T-cell (primary cell): ENCODE data around the gene SDK2. TPM values are rescaled to one million over a fixed set of nuclear protein-coding genes. Genes with fewer than 3 reads are reported as not detected.

ENCODE experiments used
- ATAC-seq, 4 experiments: fragments of 200-7000 bp in 3 of 4; fragments of 150-1000 bp in 1 of 4; cut with Tn5 transposase; replicated peaks in 1 of 4; 1 replicate in 3 of 4; 2 replicates in 1 of 4; pipeline ENCODE4 v1.10.0; 2021; ENCODE audit warnings: moderate library complexity in 3 of 4, mild to moderate bottlenecking in 2 of 4, moderate number of reproducible peaks in 1 of 4
- CTCF ChIA-PET, 2 donors: fragments of 300-600 bp; sonication (Branson Sonifier 250); formaldehyde crosslinking; loops; one replicate each; lab custom pipeline; 2022; ENCODE audit warnings: antibody characterized with exemption in 2 of 2; lab: Charles Lee
- POLR2A ChIA-PET, 2 donors: fragments of 300-600 bp; sonication (Branson Sonifier 250); formaldehyde crosslinking; loops; one replicate each; lab custom pipeline; 2022; ENCODE audit warnings: antibody characterized with exemption in 2 of 2; lab: Charles Lee
- DNase-seq, 35 experiments: peaks; one replicate each; pipeline versions ENCODE4 v3.0.0 to v3.0.0-alpha.2; 2013 to 2023
- H3K27ac ChIP-seq: one replicate; pipeline ENCODE4 v1.5.1; 2013; ENCODE audit warnings: low read length
- H3K27me3 ChIP-seq, 2 experiments: replicated peaks in 1 of 2; 1 replicate in 1 of 2; 2 replicates in 1 of 2; pipeline versions ENCODE4 v1.6.1 to v1.7.0; 2013; ENCODE audit warnings: low read length in 1 of 2, mixed read lengths in 1 of 2; ENCODE audit not compliant: control insufficient read depth in 2 of 2, insufficient read depth in 2 of 2; ENCODE audit errors: extremely low read depth in 1 of 2
- H3K36me3 ChIP-seq, 2 donors: 1 replicate in 1 of 2; 2 replicates in 1 of 2; pipeline versions ENCODE4 v1.6.1 to v1.7.0; 2013; ENCODE audit warnings: low read length in 1 of 2; ENCODE audit not compliant: control insufficient read depth in 2 of 2, insufficient read depth in 1 of 2; ENCODE audit errors: extremely low read depth in 1 of 2
- H3K4me1 ChIP-seq, 2 experiments: 1 replicate in 1 of 2; 2 replicates in 1 of 2; pipeline versions ENCODE4 v1.6.1 to v1.7.0; 2013; ENCODE audit warnings: low read length in 2 of 2, mixed read lengths in 1 of 2; ENCODE audit not compliant: insufficient read depth in 2 of 2, control insufficient read depth in 1 of 2; ENCODE audit errors: extremely low read depth in 1 of 2
- H3K4me3 ChIP-seq, 2 donors: 1 replicate in 1 of 2; 2 replicates in 1 of 2; pipeline versions ENCODE4 v1.5.1 to v1.7.0; 2013; ENCODE audit warnings: mild to moderate bottlenecking in 2 of 2, low read length in 1 of 2, moderate library complexity in 1 of 2; ENCODE audit not compliant: control insufficient read depth in 1 of 2; ENCODE audit errors: extremely low read depth in 1 of 2
- H3K9me3 ChIP-seq: 2 replicates; pipeline ENCODE4 v1.7.0; 2013
- H3K27ac Mint-ChIP-seq, 2 donors: one replicate each; pipeline ENCODE4 v1.8.0; 2020 to 2021; ENCODE audit warnings: mild to moderate bottlenecking in 2 of 2, mixed read lengths in 2 of 2
- H3K27me3 Mint-ChIP-seq, 2 donors: one replicate each; pipeline ENCODE4 v1.8.0; 2021 to 2022; ENCODE audit warnings: mixed read lengths in 2 of 2
- H3K36me3 Mint-ChIP-seq: one replicate; pipeline ENCODE4 v1.8.0; 2021; ENCODE audit warnings: mixed read lengths
- H3K4me1 Mint-ChIP-seq, 3 donors: one replicate each; pipeline ENCODE4 v1.8.0; 2020 to 2022; ENCODE audit warnings: mixed read lengths in 3 of 3, mild to moderate bottlenecking in 1 of 3
- H3K4me3 Mint-ChIP-seq, 3 donors: one replicate each; pipeline ENCODE4 v1.8.0; 2020 to 2022; ENCODE audit warnings: mild to moderate bottlenecking in 3 of 3, mixed read lengths in 3 of 3, moderate library complexity in 3 of 3
- H3K9me3 Mint-ChIP-seq, 3 donors: one replicate each; pipeline ENCODE4 v1.8.0; 2020 to 2022; ENCODE audit warnings: mixed read lengths in 3 of 3
- WGBS: methylation state at CpG from one replicate; pipeline ENCODE4 v1.1.5; 2013; ENCODE audit warnings: missing lambda C conversion rate; ENCODE audit not compliant: insufficient coverage; 5-methylcytosine and 5-hydroxymethylcytosine counted together
- total RNA-seq, 35 experiments: library from RNA in 6 of 35; stranded (reverse) in 6 of 35; fragments of 120-200 nt in 1 of 35; gene quantifications; one replicate each; pipeline versions ENCODE4 v1.2.1 to v1.2.4 and lab custom pipeline; 2013 to 2026

The SDK2 gene
- total RNA-seq, 5 donors from 2014 or later (not counting 1 experiment from before 2014, with no cell fraction given) = 2.9 to 8.3 (median 4.8) TPM

- H3K27ac ChIP-seq = no peak overlapping the region
- H3K9me3 Mint-ChIP-seq = no peaks in the 10 kb centered on the region
- H3K27me3 Mint-ChIP-seq = no peaks in the 10 kb centered on the region
- H3K4me1 ChIP-seq = no peaks in the 10 kb centered on the region
- ChIA-PET POLR2A (interaction anchor here in 1 of 2 donors (0.7 kb wide), 1 partner anchor 281 kb away, joined by 3 read pairs; no protein-coding TSS in a partner anchor), CTCF (no interaction called here)
- H3K27me3 ChIP-seq = peaks cover 0 to 4% of the 10 kb centered on the region in 2 experiments
- H3K4me3 Mint-ChIP-seq = no peak overlapping the region
- H3K27ac Mint-ChIP-seq = no peak overlapping the region
- DNase-seq (no peak), ATAC-seq (no peak)
- WGBS = 88% methylated on average over 8 of the region's 16 CpGs
- no peaks in the 10 kb centered on the region for H3K9me3 ChIP-seq
- peaks cover 3% of the 10 kb centered on the region for H3K36me3 Mint-ChIP-seq
- H3K4me3 ChIP-seq = no peak overlapping the region
- H3K36me3 ChIP-seq = no peaks in the 10 kb centered on the region
- no peaks in the 10 kb centered on the region for H3K4me1 Mint-ChIP-seq
Measured at GRCh38 chr17:73437826-73438225, 206.4 kb downstream of the SDK2 start.

- DNase-seq (no peak), ATAC-seq (no peak)
- Mint-ChIP-seq H3K27me3 (no peaks in the 10 kb centered on the region), H3K4me1 (no peaks in the 10 kb centered on the region), H3K36me3 (peaks cover 3% of the 10 kb centered on the region), H3K4me3 (no peak overlapping the region), H3K9me3 (no peaks in the 10 kb centered on the region), H3K27ac (no peak overlapping the region)
- Histone ChIP-seq H3K4me3 (no peak overlapping the region), H3K27ac (no peak overlapping the region), H3K36me3 (no peaks in the 10 kb centered on the region), H3K4me1 (no peaks in the 10 kb centered on the region), H3K27me3 (peaks cover 0 to 7% of the 10 kb centered on the region in 2 experiments), H3K9me3 (no peaks in the 10 kb centered on the region)
- POLR2A ChIA-PET = no interaction called here
- CTCF ChIA-PET = no interaction called here
- WGBS = 92% methylated on average over 4 of the region's 10 CpGs
Measured at GRCh38 chr17:73436954-73437353, 207.3 kb downstream of the SDK2 start.

GRCh38 chr17:73435412-73435811 is 208.8 kb downstream of the SDK2 start:
- Histone ChIP-seq H3K4me3 (no peak overlapping the region), H3K36me3 (no peaks in the 10 kb centered on the region), H3K27ac (no peak overlapping the region), H3K9me3 (no peaks in the 10 kb centered on the region), H3K4me1 (no peaks in the 10 kb centered on the region), H3K27me3 (peaks cover 0 to 4% of the 10 kb centered on the region in 2 experiments)
- 94% methylated on average over 15 of the region's 23 CpGs for WGBS
- DNase-seq (no peak), ATAC-seq (no peak)
- POLR2A ChIA-PET = no interaction called here
- CTCF ChIA-PET = no interaction called here
- H3K4me3 Mint-ChIP-seq = no peak overlapping the region
- peaks cover 3% of the 10 kb centered on the region for H3K36me3 Mint-ChIP-seq
- no peaks in the 10 kb centered on the region for H3K27me3 Mint-ChIP-seq
- no peaks in the 10 kb centered on the region for H3K9me3 Mint-ChIP-seq
- H3K27ac Mint-ChIP-seq = no peak overlapping the region
- peaks cover 2 to 8% (median 4%) of the 10 kb centered on the region in 3 donors for H3K4me1 Mint-ChIP-seq

GRCh38 chr17:73434154-73434553 is 210.1 kb downstream of the SDK2 start:
- no peak for DNase-seq
- ChIA-PET CTCF (no interaction called here), POLR2A (no interaction called here)
- no peak overlapping the region for H3K27ac Mint-ChIP-seq
- Histone ChIP-seq H3K27me3 (peaks cover 0 to 8% of the 10 kb centered on the region in 2 experiments), H3K36me3 (no peaks in the 10 kb centered on the region), H3K9me3 (no peaks in the 10 kb centered on the region), H3K4me1 (peaks cover 0 to 7% of the 10 kb centered on the region in 2 experiments), H3K4me3 (no peak overlapping the region), H3K27ac (no peak overlapping the region)
- no peaks in the 10 kb centered on the region for H3K36me3 Mint-ChIP-seq
- H3K4me1 Mint-ChIP-seq = peaks cover 7 to 17% (median 10%) of the 10 kb centered on the region in 3 donors
- no peaks in the 10 kb centered on the region for H3K27me3 Mint-ChIP-seq
- no peak for ATAC-seq
- WGBS = 85% methylated on average over 8 of the region's 8 CpGs
- no peak overlapping the region for H3K4me3 Mint-ChIP-seq
- H3K9me3 Mint-ChIP-seq = no peaks in the 10 kb centered on the region

- Histone ChIP-seq H3K27ac (no peak overlapping the region), H3K9me3 (no peaks in the 10 kb centered on the region), H3K4me1 (peaks cover 0 to 7% of the 10 kb centered on the region in 2 experiments), H3K27me3 (peaks cover 0 to 8% of the 10 kb centered on the region in 2 experiments), H3K36me3 (no peaks in the 10 kb centered on the region), H3K4me3 (no peak overlapping the region)
- no peaks in the 10 kb centered on the region for H3K27me3 Mint-ChIP-seq
- H3K9me3 Mint-ChIP-seq = no peaks in the 10 kb centered on the region
- CTCF ChIA-PET = interaction anchor here in 1 of 2 donors (1.1 kb wide), 1 partner anchor 276 kb away, joined by 3 read pairs; no protein-coding TSS in a partner anchor
- POLR2A ChIA-PET = no interaction called here
- ATAC-seq (no peak), DNase-seq (no peak)
- no CpG with 5 or more reads among the region's 11 CpGs for WGBS
- no peak overlapping the region for H3K4me3 Mint-ChIP-seq
- H3K27ac Mint-ChIP-seq = no peak overlapping the region
- peaks cover 7 to 17% (median 10%) of the 10 kb centered on the region in 3 donors for H3K4me1 Mint-ChIP-seq
- no peaks in the 10 kb centered on the region for H3K36me3 Mint-ChIP-seq
Measured at GRCh38 chr17:73433501-73433900, 210.7 kb downstream of the SDK2 start.

- peaks cover 0 to 7% of the 10 kb centered on the region in 2 experiments for H3K4me1 ChIP-seq
- CTCF ChIA-PET = interaction anchor here in 1 of 2 donors (0.6 to 1.1 kb wide), 3 partner anchors 277 to 886 kb away, joined by 3 to 4 read pairs (median 3); no protein-coding TSS in a partner anchor
- H3K4me3 Mint-ChIP-seq = no peak overlapping the region
- 91% methylated on average over 4 of the region's 9 CpGs for WGBS
- H3K36me3 Mint-ChIP-seq = no peaks in the 10 kb centered on the region
- H3K27me3 Mint-ChIP-seq = no peaks in the 10 kb centered on the region
- H3K36me3 ChIP-seq = no peaks in the 10 kb centered on the region
- H3K27ac Mint-ChIP-seq = no peak overlapping the region
- H3K9me3 Mint-ChIP-seq = no peaks in the 10 kb centered on the region
- H3K27ac ChIP-seq = no peak overlapping the region
- no peak for DNase-seq
- H3K4me3 ChIP-seq = no peak overlapping the region
- H3K4me1 Mint-ChIP-seq = peaks cover 7 to 17% (median 10%) of the 10 kb centered on the region in 3 donors
- peaks cover 0 to 8% of the 10 kb centered on the region in 2 experiments for H3K27me3 ChIP-seq
- H3K9me3 ChIP-seq = no peaks in the 10 kb centered on the region
- no peak for ATAC-seq
- POLR2A ChIA-PET = no interaction called here
Measured at GRCh38 chr17:73432624-73433190, 211.5 kb downstream of the SDK2 start.
